Kidney epithelial cell (primary cell): Measurements from ENCODE around the gene MYH9. TPM values are rescaled to one million over a fixed set of nuclear protein-coding genes. Genes with fewer than 3 reads are reported as not detected.

Experiments used
- DNase-seq: peaks from one replicate; pipeline ENCODE4 v3.0.0-alpha.2; 2010; ENCODE audit warnings: low read depth
- H3K27me3 ChIP-seq: 2 replicates; pipeline ENCODE4 v1.6.0; 2011; ENCODE audit warnings: low read length; ENCODE audit not compliant: control insufficient read depth, insufficient read depth
- H3K36me3 ChIP-seq: 2 replicates; pipeline ENCODE4 v1.5.1; 2011; ENCODE audit warnings: low read length; ENCODE audit not compliant: control insufficient read depth, insufficient read depth
- H3K4me3 ChIP-seq: 2 replicates; pipeline ENCODE4 v1.5.1; 2011; ENCODE audit warnings: low read depth, mild to moderate bottlenecking, control low read depth, low read length
- total RNA-seq: library from RNA; depleted of rRNA; stranded (reverse); fragments of >200 nt; gene quantifications from 2 replicates; pipeline ENCODE4 v1.2.3, GENCODE V29; 2015
- TF ChIP-seq, protein P1 (sequence below): IDR thresholded peaks from 2 replicates; pipeline ENCODE4 v1.5.1; 2011; ENCODE audit warnings: mild to moderate bottlenecking, moderate library complexity, low read length, control low read depth, inconsistent platforms; ENCODE audit not compliant: insufficient read depth, poor library complexity, severe bottlenecking

MYH9 gene
- total RNA-seq, 1 donor from 2014 or later = 1,580 TPM

GRCh38 chr22:36381513-36382128 is 6.1 kb downstream of the MYH9 start:
- H3K27me3 ChIP-seq = no peaks in the 10 kb centered on the region
- H3K36me3 ChIP-seq = no peaks in the 10 kb centered on the region
- no peak overlapping the region for H3K4me3 ChIP-seq
- DNase-seq = no peak
- TF ChIP-seq, protein P1, sequence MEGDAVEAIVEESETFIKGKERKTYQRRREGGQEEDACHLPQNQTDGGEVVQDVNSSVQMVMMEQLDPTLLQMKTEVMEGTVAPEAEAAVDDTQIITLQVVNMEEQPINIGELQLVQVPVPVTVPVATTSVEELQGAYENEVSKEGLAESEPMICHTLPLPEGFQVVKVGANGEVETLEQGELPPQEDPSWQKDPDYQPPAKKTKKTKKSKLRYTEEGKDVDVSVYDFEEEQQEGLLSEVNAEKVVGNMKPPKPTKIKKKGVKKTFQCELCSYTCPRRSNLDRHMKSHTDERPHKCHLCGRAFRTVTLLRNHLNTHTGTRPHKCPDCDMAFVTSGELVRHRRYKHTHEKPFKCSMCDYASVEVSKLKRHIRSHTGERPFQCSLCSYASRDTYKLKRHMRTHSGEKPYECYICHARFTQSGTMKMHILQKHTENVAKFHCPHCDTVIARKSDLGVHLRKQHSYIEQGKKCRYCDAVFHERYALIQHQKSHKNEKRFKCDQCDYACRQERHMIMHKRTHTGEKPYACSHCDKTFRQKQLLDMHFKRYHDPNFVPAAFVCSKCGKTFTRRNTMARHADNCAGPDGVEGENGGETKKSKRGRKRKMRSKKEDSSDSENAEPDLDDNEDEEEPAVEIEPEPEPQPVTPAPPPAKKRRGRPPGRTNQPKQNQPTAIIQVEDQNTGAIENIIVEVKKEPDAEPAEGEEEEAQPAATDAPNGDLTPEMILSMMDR = no peak

GRCh38 chr22:36379593-36380361 is 8.0 kb downstream of the MYH9 start:
- Histone ChIP-seq H3K36me3 (peaks cover 2% of the 10 kb centered on the region), H3K27me3 (no peaks in the 10 kb centered on the region), H3K4me3 (no peak overlapping the region)
- DNase-seq = no peak
- TF ChIP-seq, protein P1 = no peak

DNA sequence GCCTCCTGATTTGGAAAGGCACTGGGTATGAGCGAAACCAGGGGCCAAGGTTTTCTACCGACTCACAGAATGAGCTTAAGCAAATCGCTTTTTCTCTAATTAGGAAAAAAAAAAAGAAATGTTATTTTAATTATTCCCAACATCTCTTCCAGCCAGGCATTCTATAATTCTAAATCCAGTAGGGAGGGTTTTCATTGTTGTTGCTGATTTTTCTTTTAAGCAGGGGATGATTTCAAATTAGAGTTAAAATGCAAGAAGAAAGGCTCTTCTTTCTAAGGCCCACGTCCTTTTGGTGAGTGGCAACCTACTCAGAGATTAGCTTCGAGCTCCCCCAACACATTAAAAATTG is 8.9 kb downstream of the MYH9 start:
- Histone ChIP-seq H3K36me3 (peaks cover 2% of the 10 kb centered on the region), H3K4me3 (no peak overlapping the region), H3K27me3 (no peaks in the 10 kb centered on the region)
- TF ChIP-seq, protein P1 = no peak
- DNase-seq = no peak

DNA sequence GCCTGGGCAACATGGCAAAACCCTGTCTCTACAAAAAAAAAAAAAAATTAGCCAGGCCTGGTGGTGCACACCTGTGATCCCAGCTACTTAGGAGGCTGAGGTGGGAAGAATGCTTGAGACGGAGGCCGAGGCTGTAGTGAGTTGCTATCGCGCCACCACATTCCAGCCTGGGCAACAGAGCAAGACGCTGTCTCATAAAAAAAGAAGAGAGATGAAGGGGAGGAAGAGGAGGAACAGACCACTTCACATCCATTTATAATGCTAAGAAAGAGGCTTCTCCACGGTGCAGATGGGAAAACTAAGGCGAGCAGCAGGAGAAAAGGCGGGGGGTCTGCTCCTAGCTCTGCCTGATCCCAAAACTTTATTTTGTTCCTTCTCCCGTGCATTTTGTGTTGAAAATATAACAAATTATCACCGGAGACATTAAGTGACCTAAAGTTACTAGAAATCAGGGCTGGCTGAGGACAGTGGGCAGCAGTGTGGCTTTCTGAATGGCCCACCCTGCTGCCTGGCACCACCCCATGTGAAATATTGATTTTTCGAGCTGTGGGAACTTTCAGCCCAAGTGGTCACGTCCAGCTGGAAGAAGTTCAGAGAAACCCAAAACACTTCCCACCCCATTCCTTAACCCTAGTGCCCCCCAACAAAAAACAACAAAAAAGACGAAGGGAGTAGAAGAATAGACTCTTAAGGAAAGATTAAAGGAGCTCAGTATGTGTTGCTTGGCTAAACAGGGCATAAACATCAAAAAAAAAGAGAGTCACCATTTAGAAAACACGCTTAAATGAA is 9.5 kb downstream of the MYH9 start:
- TF ChIP-seq, protein P1 = no peak
- no peaks in the 10 kb centered on the region for H3K27me3 ChIP-seq
- no peak overlapping the region for H3K4me3 ChIP-seq
- peaks cover 2% of the 10 kb centered on the region for H3K36me3 ChIP-seq
- no peak for DNase-seq

- no peak for DNase-seq
- TF ChIP-seq, protein P1 = no peak
- Histone ChIP-seq H3K4me3 (no peak overlapping the region), H3K27me3 (no peaks in the 10 kb centered on the region), H3K36me3 (peaks cover 2% of the 10 kb centered on the region)
Observed at GRCh38 chr22:36377022-36377631, 10.6 kb downstream of the MYH9 start.
